H1 (cell line): ENCODE results near the gene CST9L. TPM values are rescaled to one million over a fixed set of nuclear protein-coding genes. Genes with fewer than 3 reads are reported as not detected.

Experiments used
- CTCF ChIA-PET: fragments of 300-600 bp; sonication (Branson Sonifier 250); formaldehyde crosslinking; loops from one replicate; lab custom pipeline; 2021; ENCODE audit not compliant: partially characterized antibody; lab: Charles Lee
- POLR2A ChIA-PET: fragments of 300-600 bp; sonication (Branson Sonifier 250); formaldehyde crosslinking; loops from one replicate; lab custom pipeline; 2021; ENCODE audit warnings: inconsistent platforms; ENCODE audit not compliant: partially characterized antibody; lab: Charles Lee
- DNase-seq, 2 experiments: peaks; one replicate each; pipeline versions ENCODE4 v3.0.0 to v3.0.0-alpha.2; 2010 to 2022; ENCODE audit warnings: low spot score in 2 of 2, low read depth in 1 of 2, mixed read lengths in 1 of 2
- FAIRE-seq: peaks from 2 replicates; lab custom pipeline; 2011; peaks lifted over from hg19 to GRCh38; lab: Jason Lieb, UNC
- H2AFZ ChIP-seq: 2 replicates; pipeline ENCODE4 v1.8.1; 2012; ENCODE audit warnings: low read length, inconsistent platforms
- H2AK5ac ChIP-seq: 2 replicates; pipeline ENCODE4 v1.6.1; 2013; ENCODE audit warnings: low read depth, low read length
- H2BK120ac ChIP-seq: replicated peaks from 2 replicates; pipeline ENCODE3; 2013; ENCODE audit warnings: low read depth, low read length, inconsistent platforms
- H2BK12ac ChIP-seq: 2 replicates; pipeline ENCODE4 v1.6.1; 2013; ENCODE audit warnings: low read depth, low read length
- H2BK15ac ChIP-seq: 2 replicates; pipeline ENCODE4 v1.6.1; 2013; ENCODE audit warnings: low read length
- H2BK20ac ChIP-seq: 2 replicates; pipeline ENCODE4 v1.6.1; 2013; ENCODE audit warnings: low read length
- H2BK5ac ChIP-seq: 2 replicates; pipeline ENCODE4 v1.6.1; 2013; ENCODE audit warnings: low read depth, low read length
- H3K14ac ChIP-seq: 2 replicates; pipeline ENCODE4 v1.6.1; 2013; ENCODE audit warnings: inconsistent platforms; ENCODE audit not compliant: insufficient read length
- H3K18ac ChIP-seq: 2 replicates; pipeline ENCODE4 v1.6.1; 2013; ENCODE audit warnings: low read length; ENCODE audit errors: extremely low read depth
- H3K23ac ChIP-seq: 2 replicates; pipeline ENCODE4 v1.6.1; 2013; ENCODE audit warnings: inconsistent platforms; ENCODE audit not compliant: insufficient read length
- H3K23me2 ChIP-seq: 2 replicates; pipeline ENCODE4 v1.6.1; 2013; ENCODE audit warnings: low read depth, low read length
- H3K27ac ChIP-seq: 2 replicates; pipeline ENCODE4 v1.6.1; 2011; ENCODE audit warnings: low read depth, low read length, inconsistent platforms
- H3K27me3 ChIP-seq, 4 experiments: replicated peaks in 1 of 4; 1 replicate in 1 of 4; 2 replicates in 3 of 4; pipeline versions ENCODE4 v1.6.1 to v1.8.1; 2011 to 2013; ENCODE audit warnings: low read length in 3 of 4, mild to moderate bottlenecking in 3 of 4, inconsistent platforms in 2 of 4, mixed read lengths in 2 of 4, moderate library complexity in 1 of 4; ENCODE audit not compliant: control insufficient read depth in 3 of 4, insufficient read depth in 3 of 4; ENCODE audit errors: extremely low read depth in 1 of 4
- H3K36me3 ChIP-seq, 4 experiments: 2 replicates each; pipeline versions ENCODE4 v1.6.1 to v1.8.1; 2011 to 2013; ENCODE audit warnings: mild to moderate bottlenecking in 4 of 4, low read length in 3 of 4, moderate library complexity in 2 of 4, control low read depth in 1 of 4, inconsistent platforms in 1 of 4; ENCODE audit not compliant: insufficient read depth in 4 of 4, control insufficient read depth in 2 of 4
- H3K4ac ChIP-seq: replicated peaks from 2 replicates; pipeline ENCODE3; 2013; ENCODE audit warnings: low read length, low read depth, mixed read lengths, inconsistent platforms; ENCODE audit not compliant: insufficient read length
- H3K4me1 ChIP-seq, 4 experiments: replicated peaks in 1 of 4; 1 replicate in 1 of 4; 2 replicates in 3 of 4; pipeline versions ENCODE4 v1.6.1 to v1.8.1; 2011 to 2013; ENCODE audit warnings: low read length in 3 of 4, inconsistent platforms in 2 of 4, mixed read lengths in 1 of 4; ENCODE audit not compliant: insufficient read depth in 4 of 4, control insufficient read depth in 3 of 4
- H3K4me2 ChIP-seq, 2 experiments: 2 replicates each; pipeline versions ENCODE4 v1.6.1 to v1.8.1; 2011 to 2013; ENCODE audit warnings: low read depth in 2 of 2, low read length in 2 of 2, control low read depth in 1 of 2, inconsistent platforms in 1 of 2, mild to moderate bottlenecking in 1 of 2; ENCODE audit not compliant: insufficient read depth in 1 of 2
- H3K4me3 ChIP-seq, 4 experiments: fragments of 200-600, 300-600 bp in 1 of 4; sonication (generic), shearing (Covaris generic), sonication (Bioruptor Twin) in 1 of 4; 2 replicates each; pipeline versions ENCODE4 v1.5.1 to v1.8.1; 2011 to 2016; ENCODE audit warnings: low read length in 4 of 4, low read depth in 3 of 4, control low read depth in 2 of 4, inconsistent platforms in 2 of 4, mild to moderate bottlenecking in 2 of 4, mixed read lengths in 1 of 4, moderate library complexity in 1 of 4; ENCODE audit not compliant: insufficient read depth in 2 of 4; ENCODE audit errors: extremely low read depth in 1 of 4
- H3K56ac ChIP-seq: replicated peaks from 2 replicates; pipeline ENCODE3; 2013; ENCODE audit warnings: low read depth, mild to moderate bottlenecking, mixed read lengths, low read length, inconsistent platforms; ENCODE audit not compliant: insufficient read length
- H3K79me1 ChIP-seq: 2 replicates; pipeline ENCODE4 v1.6.1; 2013; ENCODE audit warnings: low read depth, low read length, control low read depth
- H3K79me2 ChIP-seq, 2 experiments: 2 replicates each; pipeline versions ENCODE4 v1.6.1 to v1.8.1; 2012 to 2013; ENCODE audit warnings: low read length in 2 of 2, mild to moderate bottlenecking in 2 of 2, inconsistent platforms in 1 of 2; ENCODE audit not compliant: insufficient read depth in 2 of 2, control insufficient read depth in 1 of 2
- H3K9ac ChIP-seq, 4 experiments: replicated peaks in 1 of 4; 1 replicate in 1 of 4; 2 replicates in 3 of 4; pipeline versions ENCODE4 v1.6.1 to v1.8.1; 2011 to 2013; ENCODE audit warnings: low read depth in 3 of 4, low read length in 3 of 4, control low read depth in 2 of 4, mild to moderate bottlenecking in 2 of 4, moderate library complexity in 2 of 4, inconsistent platforms in 1 of 4; ENCODE audit errors: extremely low read depth in 1 of 4
- H3K9me3 ChIP-seq, 2 experiments: 2 replicates each; pipeline versions ENCODE4 v1.6.1 to v1.8.1; 2012 to 2013; ENCODE audit warnings: mild to moderate bottlenecking in 2 of 2, moderate library complexity in 2 of 2, control low read depth in 1 of 2, inconsistent platforms in 1 of 2, low read depth in 1 of 2, low read length in 1 of 2, mixed read lengths in 1 of 2; ENCODE audit not compliant: insufficient read depth in 2 of 2
- H4K20me1 ChIP-seq, 2 experiments: replicated peaks in 1 of 2; 2 replicates each; pipeline versions ENCODE3 to v1.8.1; 2011 to 2013; ENCODE audit warnings: inconsistent platforms in 2 of 2, low read length in 2 of 2, mild to moderate bottlenecking in 1 of 2; ENCODE audit not compliant: insufficient read depth in 2 of 2, control insufficient read depth in 1 of 2
- H4K5ac ChIP-seq: 2 replicates; pipeline ENCODE4 v1.6.1; 2013; ENCODE audit warnings: low read length, low read depth, mixed read lengths, inconsistent platforms; ENCODE audit not compliant: insufficient read length
- H4K8ac ChIP-seq: 2 replicates; pipeline ENCODE4 v1.8.0; 2013; ENCODE audit warnings: mild to moderate bottlenecking, moderate library complexity, low read length, inconsistent platforms; ENCODE audit not compliant: insufficient read depth; ENCODE audit errors: extremely low read depth
- H4K91ac ChIP-seq: replicated peaks from 2 replicates; pipeline ENCODE3; 2013; ENCODE audit warnings: low read length, mixed read lengths, inconsistent platforms; ENCODE audit not compliant: insufficient read length
- CREB1 ChIP-seq: IDR thresholded peaks from 2 replicates; pipeline ENCODE4 v1.6.1; 2012; ENCODE audit warnings: inconsistent platforms
- EGR1 ChIP-seq: IDR thresholded peaks from 2 replicates; pipeline ENCODE4 v1.6.1; 2011; ENCODE audit warnings: low read depth, low read length, borderline replicate concordance
- EZH2 ChIP-seq: fragments of 200-600 bp; sonication (generic); IDR thresholded peaks from 2 replicates; pipeline ENCODE4 v1.7.1; 2012; ENCODE audit warnings: low read depth, mild to moderate bottlenecking, moderate library complexity, low read length, inconsistent platforms; ENCODE audit not compliant: severe bottlenecking
- PHF8 ChIP-seq: fragments of 200-600 bp; sonication (generic); conservative IDR thresholded peaks from 2 replicates; pipeline ENCODE4 v1.7.1; 2012; ENCODE audit warnings: low read depth, mild to moderate bottlenecking, inconsistent platforms, low read length, moderate library complexity
- SIX5 ChIP-seq: IDR thresholded peaks from 2 replicates; pipeline ENCODE4 v1.6.1; 2011; ENCODE audit warnings: mild to moderate bottlenecking, low read depth, low read length
- SRF ChIP-seq: IDR thresholded peaks from 2 replicates; pipeline ENCODE4 v1.6.1; 2011; ENCODE audit warnings: mild to moderate bottlenecking, low read depth, low read length, moderate library complexity
- YY1 ChIP-seq: IDR thresholded peaks from 2 replicates; pipeline ENCODE4 v1.6.1; 2011; ENCODE audit warnings: low read depth, mild to moderate bottlenecking, low read length
- polyA plus RNA-seq, 7 experiments: library from polyadenylated mRNA; depleted of rRNA in 3 of 7; stranded (reverse) in 5 of 7; unstranded in 2 of 7; fragments of >200 nt in 5 of 7; fragments of 200-250 nt in 2 of 7; gene quantifications; 1 replicate in 5 of 7; 2 replicates in 1 of 7; 4 replicates in 1 of 7; pipeline versions ENCODE4 v1.2.1 to v1.2.3, GENCODE V29; 2011 to 2013; ENCODE audit warnings: missing spikeins in 2 of 7, mixed read lengths in 2 of 7
- total RNA-seq: library from RNA; stranded (reverse); fragmentation: NEBNext Ultra II Directional; extraction: Animal tissue kit (Norgen Biotek cat#: 25700); gene quantifications from 2 replicates; pipeline ENCODE4 v1.2.1, GENCODE V29; 2021
- TF ChIP-seq, protein P1 (sequence below): IDR thresholded peaks from 2 replicates; pipeline ENCODE4 v1.6.1; 2012; ENCODE audit warnings: low read length, inconsistent platforms

Gene CST9L
- total and polyA plus RNA-seq, 2 of the 8 experiments (the other 6 are each of a cell fraction or from before 2014, with no cell fraction given): not detected

DNA sequence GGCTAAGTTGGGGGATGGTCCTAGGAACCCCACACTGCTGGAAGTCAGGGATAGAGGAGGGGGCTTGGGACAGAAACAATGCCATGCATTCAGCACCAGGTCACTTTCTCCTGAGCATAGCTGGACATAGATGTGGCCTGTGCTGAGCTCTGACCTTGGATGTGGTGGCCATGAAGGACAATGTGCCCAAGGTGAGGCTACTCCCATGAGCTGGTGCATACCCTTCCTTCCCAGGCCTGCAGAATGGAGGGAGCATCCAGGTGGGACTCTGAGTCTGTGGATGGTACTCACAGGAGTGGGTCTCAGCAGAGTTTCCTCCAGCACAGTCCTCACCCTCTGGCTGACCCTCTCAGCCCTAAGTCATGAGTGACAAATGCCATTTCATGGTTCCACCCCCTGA, 16.9 kb downstream of the CST9L start:
- no peak overlapping the region for H3K9ac ChIP-seq
- H2AK5ac ChIP-seq: no peak overlapping the region
- POLR2A ChIA-PET: no interaction called here
- H2BK12ac ChIP-seq: peak overlapping the region; percentile 55; the same call in 1 of the 2 replicates
- H2BK120ac ChIP-seq: no peak overlapping the region
- peak overlapping the region; percentile 80 for H3K4ac ChIP-seq
- no peaks in the 10 kb centered on the region for H3K79me1 ChIP-seq
- no peaks in the 10 kb centered on the region for H3K23me2 ChIP-seq
- H3K4me2 ChIP-seq: no peak overlapping the region
- FAIRE-seq (no peak), DNase-seq (no peak)
- H2BK5ac ChIP-seq: no peak overlapping the region
- no peak overlapping the region for H3K14ac ChIP-seq
- H2AFZ ChIP-seq: no peak overlapping the region
- CTCF ChIA-PET: interaction anchor here (0.9 to 1.5 kb wide), 2 partner anchors 30 to 104 kb away, joined by 3 read pairs; no protein-coding TSS in a partner anchor
- no peak overlapping the region for H3K18ac ChIP-seq
- H4K91ac ChIP-seq: peak overlapping the region; percentile 62
- no peaks in the 10 kb centered on the region for H3K4me1 ChIP-seq
- no peak overlapping the region for H2BK15ac ChIP-seq
- H3K79me2 ChIP-seq: no peaks in the 10 kb centered on the region
- H3K23ac ChIP-seq: no peak overlapping the region
- no peak overlapping the region for H4K8ac ChIP-seq
- H3K9me3 ChIP-seq: no peaks in the 10 kb centered on the region
- no peak overlapping the region for H3K27ac ChIP-seq
- no peak overlapping the region for H3K56ac ChIP-seq
- H3K4me3 ChIP-seq: no peak overlapping the region
- H3K27me3 ChIP-seq: no peaks in the 10 kb centered on the region
- TF ChIP-seq EGR1: no peak
- no peak for TF ChIP-seq SIX5
- TF ChIP-seq YY1: no peak
- TF ChIP-seq CREB1: no peak
- TF ChIP-seq SRF: no peak
- TF ChIP-seq, protein P1, sequence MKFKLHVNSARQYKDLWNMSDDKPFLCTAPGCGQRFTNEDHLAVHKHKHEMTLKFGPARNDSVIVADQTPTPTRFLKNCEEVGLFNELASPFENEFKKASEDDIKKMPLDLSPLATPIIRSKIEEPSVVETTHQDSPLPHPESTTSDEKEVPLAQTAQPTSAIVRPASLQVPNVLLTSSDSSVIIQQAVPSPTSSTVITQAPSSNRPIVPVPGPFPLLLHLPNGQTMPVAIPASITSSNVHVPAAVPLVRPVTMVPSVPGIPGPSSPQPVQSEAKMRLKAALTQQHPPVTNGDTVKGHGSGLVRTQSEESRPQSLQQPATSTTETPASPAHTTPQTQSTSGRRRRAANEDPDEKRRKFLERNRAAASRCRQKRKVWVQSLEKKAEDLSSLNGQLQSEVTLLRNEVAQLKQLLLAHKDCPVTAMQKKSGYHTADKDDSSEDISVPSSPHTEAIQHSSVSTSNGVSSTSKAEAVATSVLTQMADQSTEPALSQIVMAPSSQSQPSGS: no peak
- TF ChIP-seq EZH2: no peak
- no peak for TF ChIP-seq PHF8
- no peaks in the 10 kb centered on the region for H3K36me3 ChIP-seq
- no peaks in the 10 kb centered on the region for H4K20me1 ChIP-seq
- H4K5ac ChIP-seq: no peak overlapping the region
- peak overlapping the region; percentile 3; the same call in 1 of the 2 replicates for H2BK20ac ChIP-seq
